ENCODE results near the gene KAT14.

- TF ChIP-seq POLR2A (IDR thresholded peaks at IDR 0.05) (no peak), POLR2AphosphoS5 (IDR thresholded peaks at IDR 0.05; ENCODE audit: insufficient read depth in 1 of 2, low read depth in 1 of 2) (no peak), CTCF (IDR thresholded peaks at IDR 0.05) (no peak)
Observed at GRCh38 chr20:18090044-18090443, 47.6 kb upstream of the KAT14 start.

All from vagina (tissue), 2 donors.